ENCODE data around the gene PDE4D.

Gene PDE4D

GRCh38 chr5:58919833-58920232 lies 973.7 kb downstream of the PDE4D start:
- no peaks in the 10 kb centered on the region for H3K9me3 ChIP-seq (ENCODE audit: control insufficient read depth in 1 of 2, low read length in 2 of 2)
- H3K27ac ChIP-seq (ENCODE audit: low read depth, low read length): no peak overlapping the region
- H3K4me1 ChIP-seq (ENCODE audit: control insufficient read depth in 1 of 2, insufficient read depth in 2 of 2, low read length in 2 of 2): no peaks in the 10 kb centered on the region
- no peak overlapping the region for H3K4me3 ChIP-seq (ENCODE audit: low read depth in 1 of 2, low read length in 2 of 2)
- no peak overlapping the region for H3K9ac ChIP-seq (ENCODE audit: low read depth in 1 of 2, low read length in 2 of 2)
- no peaks in the 10 kb centered on the region for H3K27me3 ChIP-seq (ENCODE audit: control insufficient read depth in 1 of 2, insufficient read depth in 2 of 2, low read length in 2 of 2)
- no peaks in the 10 kb centered on the region for H3K36me3 ChIP-seq (ENCODE audit: control insufficient read depth in 1 of 2, insufficient read depth in 2 of 2, low read length in 2 of 2)

All from duodenal mucosa (tissue), 2 donors.